ENCODE results near the gene PGAP2. TPM values are rescaled to one million over a fixed set of nuclear protein-coding genes. Genes with fewer than 3 reads are reported as not detected.
A peak's percentile ranks its signal among the peaks of the same experiment; 100 is the strongest.

Gene PGAP2
- total RNA-seq, 1 donor = 15.2 TPM

GRCh38 chr11:3838504-3838903 lies 30.1 kb downstream of the PGAP2 start:
- no peak for TF ChIP-seq CTCF (IDR thresholded peaks at IDR 0.05; ENCODE audit: insufficient read depth, low read length)
- no peak for DNase-seq (ENCODE audit: low read depth)

GRCh38 chr11:3840004-3840869 lies 31.9 kb downstream of the PGAP2 start:
- H3K4me3 ChIP-seq (ENCODE audit: low read depth, low read length) = peak overlapping the region; percentile 78
- no peak for TF ChIP-seq CTCF (IDR thresholded peaks at IDR 0.05; ENCODE audit: insufficient read depth, low read length)
- DNase-seq (ENCODE audit: low read depth) = no peak

More at GRCh38 chr11:3838504-3838903, 30.1 kb downstream of the PGAP2 start:
- no peak overlapping the region for H3K4me3 ChIP-seq (ENCODE audit: low read depth, low read length)

GRCh38 chr11:3840870-3841425 lies 32.6 kb downstream of the PGAP2 start, which contains the start of gene RHOG:
TSS of gene RHOG (minus strand) at chr11:3840959. CDS start at chr11:3828138, 12,821 bp downstream.
- peak; percentile 76 for DNase-seq (ENCODE audit: low read depth)
- TF ChIP-seq CTCF (IDR thresholded peaks at IDR 0.05; ENCODE audit: insufficient read depth, low read length) = no peak
- peak within 1 kb of the TSS; percentile 78 for H3K4me3 ChIP-seq (ENCODE audit: low read depth, low read length)

- peak overlapping the region; percentile 71 for H3K4me3 ChIP-seq (ENCODE audit: low read depth, low read length)
- TF ChIP-seq CTCF (IDR thresholded peaks at IDR 0.05; ENCODE audit: insufficient read depth, low read length) = peak; percentile 88
- DNase-seq (ENCODE audit: low read depth) = peak; percentile 84
Observed at GRCh38 chr11:3841426-3842350, 33.3 kb downstream of the PGAP2 start.

GRCh38 chr11:3843326-3843725 lies 35.0 kb downstream of the PGAP2 start:
- H3K4me3 ChIP-seq (ENCODE audit: low read depth, low read length) = no peak overlapping the region
- no peak for DNase-seq (ENCODE audit: low read depth)
- TF ChIP-seq CTCF (IDR thresholded peaks at IDR 0.05; ENCODE audit: insufficient read depth, low read length) = no peak

GRCh38 chr11:3845246-3845645 lies 36.9 kb downstream of the PGAP2 start:
- no peak for DNase-seq (ENCODE audit: low read depth)
- H3K4me3 ChIP-seq (ENCODE audit: low read depth, low read length) = no peak overlapping the region
- TF ChIP-seq CTCF (IDR thresholded peaks at IDR 0.05; ENCODE audit: insufficient read depth, low read length) = no peak
